Ishikawa (cell line): ENCODE results near the gene TRIM5.
A peak's percentile ranks its signal among the peaks of the same experiment; 100 is the strongest.

ENCODE experiments used
- CEBPB ChIP-seq: IDR thresholded peaks from 2 replicates; pipeline ENCODE4 v1.6.1; 2012
- CREB1 ChIP-seq: IDR thresholded peaks from 2 replicates; pipeline ENCODE4 v1.6.1; 2012; ENCODE audit warnings: low read depth
- EGR1 ChIP-seq: IDR thresholded peaks from 2 replicates; pipeline ENCODE4 v1.6.1; 2012
- EP300 ChIP-seq: IDR thresholded peaks from 2 replicates; pipeline ENCODE4 v1.6.1; 2012; ENCODE audit warnings: borderline replicate concordance
- FOXM1 ChIP-seq: IDR thresholded peaks from 2 replicates; pipeline ENCODE4 v1.6.1; 2012; ENCODE audit warnings: low read depth, borderline replicate concordance
- MAX ChIP-seq: IDR thresholded peaks from 2 replicates; pipeline ENCODE4 v1.6.1; 2012
- NFIC ChIP-seq: IDR thresholded peaks from 2 replicates; pipeline ENCODE4 v1.6.1; 2012
- RAD21 ChIP-seq: IDR thresholded peaks from 2 replicates; pipeline ENCODE4 v1.6.1; 2012; ENCODE audit warnings: low read depth
- REST ChIP-seq: IDR thresholded peaks from 2 replicates; pipeline ENCODE4 v1.6.1; 2012; ENCODE audit warnings: low read depth, mild to moderate bottlenecking
- TAF1 ChIP-seq: IDR thresholded peaks from 2 replicates; pipeline ENCODE4 v1.6.1; 2012; ENCODE audit warnings: low read depth, mild to moderate bottlenecking
- TCF12 ChIP-seq: IDR thresholded peaks from 2 replicates; pipeline ENCODE4 v1.6.1; 2012; ENCODE audit warnings: low read depth
- TEAD4 ChIP-seq: IDR thresholded peaks from 2 replicates; pipeline ENCODE4 v1.6.1; 2012
- USF1 ChIP-seq: IDR thresholded peaks from 2 replicates; pipeline ENCODE4 v1.6.1; 2012
- YY1 ChIP-seq: IDR thresholded peaks from 2 replicates; pipeline ENCODE4 v1.6.1; 2012; ENCODE audit warnings: low read depth
- ZBTB7A ChIP-seq: IDR thresholded peaks from 2 replicates; pipeline ENCODE4 v1.6.1; 2012; ENCODE audit warnings: low read depth

Gene TRIM5

GRCh38 chr11:5684646-5685362, at the start of gene TRIM5:
TRIM5 (minus strand) TSS chr11:5685074; CDS start chr11:5680177, 4,897 bp downstream.
- TF ChIP-seq MAX (peak; percentile 35; the same call in 1 of the 2 replicates), USF1 (no peak), NFIC (no peak), EGR1 (peak; percentile 77), EP300 (no peak), TEAD4 (peak; percentile 55), RAD21 (peak; percentile 58)

- TF ChIP-seq EGR1 (no peak), NFIC (no peak), CEBPB (no peak), TEAD4 (no peak), ZBTB7A (no peak), MAX (no peak), TAF1 (no peak)
Observed at GRCh38 chr11:5727691-5728090, 42.8 kb upstream of the TRIM5 start.

GRCh38 chr11:5726351-5726750, 41.5 kb upstream of the TRIM5 start:
- TF ChIP-seq CEBPB (no peak), FOXM1 (no peak), TEAD4 (no peak), REST (no peak), USF1 (no peak), TCF12 (no peak), NFIC (no peak), TAF1 (no peak), ZBTB7A (no peak), YY1 (no peak)

- TF ChIP-seq USF1: no peak
- no peak for TF ChIP-seq TCF12
- no peak for TF ChIP-seq TAF1
- TF ChIP-seq RAD21: no peak
- no peak for TF ChIP-seq EGR1
Observed at GRCh38 chr11:5722622-5723021, 37.7 kb upstream of the TRIM5 start.

GRCh38 chr11:5719703-5720495, 35.0 kb upstream of the TRIM5 start:
- no peak for TF ChIP-seq TCF12

- TF ChIP-seq CREB1 (no peak), USF1 (no peak), REST (no peak), ZBTB7A (no peak), MAX (no peak), RAD21 (no peak), FOXM1 (no peak), EP300 (no peak), TCF12 (no peak), TAF1 (no peak), YY1 (no peak), EGR1 (no peak), NFIC (no peak), CEBPB (no peak), TEAD4 (no peak)
Observed at GRCh38 chr11:5713695-5714094, 28.8 kb upstream of the TRIM5 start.
